ENCODE measurements around the gene GALNT10.

Gene GALNT10

GRCh38 chr5:154276973-154277331 lies 86.4 kb downstream of the GALNT10 start:
- TF ChIP-seq, protein P1, sequence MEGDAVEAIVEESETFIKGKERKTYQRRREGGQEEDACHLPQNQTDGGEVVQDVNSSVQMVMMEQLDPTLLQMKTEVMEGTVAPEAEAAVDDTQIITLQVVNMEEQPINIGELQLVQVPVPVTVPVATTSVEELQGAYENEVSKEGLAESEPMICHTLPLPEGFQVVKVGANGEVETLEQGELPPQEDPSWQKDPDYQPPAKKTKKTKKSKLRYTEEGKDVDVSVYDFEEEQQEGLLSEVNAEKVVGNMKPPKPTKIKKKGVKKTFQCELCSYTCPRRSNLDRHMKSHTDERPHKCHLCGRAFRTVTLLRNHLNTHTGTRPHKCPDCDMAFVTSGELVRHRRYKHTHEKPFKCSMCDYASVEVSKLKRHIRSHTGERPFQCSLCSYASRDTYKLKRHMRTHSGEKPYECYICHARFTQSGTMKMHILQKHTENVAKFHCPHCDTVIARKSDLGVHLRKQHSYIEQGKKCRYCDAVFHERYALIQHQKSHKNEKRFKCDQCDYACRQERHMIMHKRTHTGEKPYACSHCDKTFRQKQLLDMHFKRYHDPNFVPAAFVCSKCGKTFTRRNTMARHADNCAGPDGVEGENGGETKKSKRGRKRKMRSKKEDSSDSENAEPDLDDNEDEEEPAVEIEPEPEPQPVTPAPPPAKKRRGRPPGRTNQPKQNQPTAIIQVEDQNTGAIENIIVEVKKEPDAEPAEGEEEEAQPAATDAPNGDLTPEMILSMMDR (IDR thresholded peaks at IDR 0.05; ENCODE audit: insufficient read depth, low read length, poor library complexity, severe bottlenecking), result no peak
- no peak overlapping the region for H3K4me3 ChIP-seq (replicated peaks; ENCODE audit: low read depth, low read length)
- no peaks in the 10 kb centered on the region for H3K36me3 ChIP-seq (ENCODE audit: control insufficient read depth, insufficient read depth, low read length)
- H3K27me3 ChIP-seq (replicated peaks; ENCODE audit: control insufficient read depth, insufficient read depth, low read length), result no peaks in the 10 kb centered on the region
- DNase-seq (ENCODE audit: extremely low read depth, insufficient read length), result no peak

GRCh38 chr5:154277499-154277898 lies 87.0 kb downstream of the GALNT10 start:
- TF ChIP-seq, protein P1 (IDR thresholded peaks at IDR 0.05; ENCODE audit: insufficient read depth, low read length, poor library complexity, severe bottlenecking), result no peak
- no peak for DNase-seq (ENCODE audit: extremely low read depth, insufficient read length)

DNA sequence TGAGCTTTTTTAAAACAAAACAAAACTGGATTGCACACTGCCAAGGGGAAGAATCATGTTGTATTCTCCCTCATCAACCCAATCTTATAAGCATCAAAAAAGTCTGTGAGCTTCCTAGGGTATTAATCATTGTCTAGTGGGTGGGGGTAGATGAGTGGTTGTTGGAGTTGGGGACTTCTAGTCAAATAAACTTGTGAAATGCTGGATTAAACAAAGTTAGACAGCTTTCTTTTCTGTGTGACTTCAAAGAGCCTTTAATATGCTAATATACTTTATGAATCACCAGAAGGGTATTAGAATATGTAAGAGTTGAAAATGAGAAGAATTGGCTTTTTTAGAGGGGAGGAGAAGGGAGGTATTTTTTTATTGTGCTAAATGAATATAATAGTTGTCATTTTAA lies 87.7 kb downstream of the GALNT10 start:
- Histone ChIP-seq H3K4me3 (replicated peaks; ENCODE audit: low read depth, low read length) (no peak overlapping the region), H3K36me3 (ENCODE audit: control insufficient read depth, insufficient read depth, low read length) (no peaks in the 10 kb centered on the region), H3K27me3 (replicated peaks; ENCODE audit: control insufficient read depth, insufficient read depth, low read length) (no peaks in the 10 kb centered on the region)
- no peak for DNase-seq (ENCODE audit: extremely low read depth, insufficient read length)
- TF ChIP-seq, protein P1 (IDR thresholded peaks at IDR 0.05; ENCODE audit: insufficient read depth, low read length, poor library complexity, severe bottlenecking), result no peak

More at GRCh38 chr5:154277499-154277898, 87.0 kb downstream of the GALNT10 start:
- no peaks in the 10 kb centered on the region for H3K36me3 ChIP-seq (ENCODE audit: control insufficient read depth, insufficient read depth, low read length)
- H3K27me3 ChIP-seq (replicated peaks; ENCODE audit: control insufficient read depth, insufficient read depth, low read length), result no peaks in the 10 kb centered on the region
- H3K4me3 ChIP-seq (replicated peaks; ENCODE audit: low read depth, low read length), result no peak overlapping the region

DNA sequence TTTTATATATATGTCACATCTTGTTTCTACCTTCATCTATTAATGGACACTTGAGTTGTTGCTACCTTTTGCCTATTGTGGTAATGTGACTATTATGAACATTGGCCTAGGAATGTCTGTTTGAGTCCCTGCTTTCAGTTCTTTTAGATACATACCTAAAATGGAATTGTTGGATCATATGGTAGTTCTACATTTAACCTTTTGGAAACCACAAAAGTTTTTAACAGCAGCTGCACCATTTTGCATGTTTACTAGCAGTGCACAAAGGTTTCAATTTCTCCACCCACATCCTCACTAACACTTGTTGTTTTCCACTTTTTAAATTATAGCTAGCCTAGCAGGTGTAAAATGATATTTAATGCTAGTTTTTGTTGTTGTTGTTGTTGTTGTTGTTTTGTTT lies 88.4 kb downstream of the GALNT10 start:
- no peak for DNase-seq (ENCODE audit: extremely low read depth, insufficient read length)
- Histone ChIP-seq H3K4me3 (replicated peaks; ENCODE audit: low read depth, low read length) (no peak overlapping the region), H3K36me3 (ENCODE audit: control insufficient read depth, insufficient read depth, low read length) (no peaks in the 10 kb centered on the region), H3K27me3 (replicated peaks; ENCODE audit: control insufficient read depth, insufficient read depth, low read length) (no peaks in the 10 kb centered on the region)
- TF ChIP-seq, protein P1 (IDR thresholded peaks at IDR 0.05; ENCODE audit: insufficient read depth, low read length, poor library complexity, severe bottlenecking), result no peak

DNA sequence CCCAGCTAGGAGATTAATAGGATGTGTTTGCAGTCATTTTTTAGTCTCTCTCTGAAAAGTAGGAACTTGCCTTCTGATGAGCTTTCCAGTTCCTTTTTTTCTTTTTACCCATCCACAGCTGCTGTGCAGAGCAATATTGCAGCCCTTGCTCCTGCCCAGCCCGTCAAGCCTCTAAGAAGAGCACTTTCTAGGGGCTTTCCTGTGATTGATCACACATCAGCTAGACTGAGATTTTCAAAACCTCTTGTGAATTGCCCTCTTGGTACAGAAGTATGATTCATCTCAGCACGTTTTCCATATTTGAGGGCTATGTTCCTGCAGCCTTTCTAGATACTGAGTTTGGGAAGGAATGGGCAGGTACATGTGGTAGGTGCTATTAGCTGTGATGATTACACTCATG lies 93.9 kb downstream of the GALNT10 start:
- Histone ChIP-seq H3K4me3 (replicated peaks; ENCODE audit: low read depth, low read length) (no peak overlapping the region), H3K36me3 (ENCODE audit: control insufficient read depth, insufficient read depth, low read length) (no peaks in the 10 kb centered on the region), H3K27me3 (replicated peaks; ENCODE audit: control insufficient read depth, insufficient read depth, low read length) (no peaks in the 10 kb centered on the region)
- TF ChIP-seq, protein P1 (IDR thresholded peaks at IDR 0.05; ENCODE audit: insufficient read depth, low read length, poor library complexity, severe bottlenecking), result no peak
- DNase-seq (ENCODE audit: extremely low read depth, insufficient read length), result peak; percentile 31

Measured in GM06990 (cell line).